HG02840 (cell line): ENCODE data around the gene TRAF7.
"Not testable (repeated sequence)": the region's sequence is repeated elsewhere in the genome, so short reads cannot be mapped to it uniquely, and the experiment has no call there.

ENCODE experiments used
- ATAC-seq: cut with Tn5 transposase; IDR thresholded peaks from one replicate; pipeline ENCODE4 v1.9.1; 2021; ENCODE audit warnings: mild to moderate bottlenecking, moderate library complexity, moderate number of reproducible peaks; ENCODE audit not compliant: unreplicated experiment, low FRiP score

TRAF7 gene

GRCh38 chr16:2196981-2197511, 41.5 kb downstream of the TRAF7 start:
- ATAC-seq, result no peak

DNA sequence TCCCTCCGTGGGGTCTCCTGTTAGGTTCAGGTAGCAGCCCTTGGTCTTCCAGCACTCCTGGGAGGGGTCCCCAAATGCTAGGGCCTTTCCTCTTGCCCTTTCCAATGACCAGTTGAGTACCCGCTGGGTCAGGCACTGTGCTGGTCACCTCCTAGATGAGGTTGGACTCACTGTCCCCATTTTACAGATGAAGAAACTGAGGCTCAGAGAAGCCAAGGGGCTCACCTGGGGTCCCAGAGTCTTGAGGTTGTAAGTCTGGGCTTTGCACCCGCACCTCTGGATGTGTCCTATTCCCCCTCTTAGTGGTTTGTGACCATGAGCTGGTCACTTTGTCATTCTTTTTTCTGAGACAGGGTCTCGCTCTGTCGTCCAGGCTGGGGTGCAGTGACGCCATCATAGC, 42.2 kb downstream of the TRAF7 start:
- no peak for ATAC-seq

GRCh38 chr16:2198283-2198682, 42.7 kb downstream of the TRAF7 start:
- ATAC-seq, result no peak

- no peak for ATAC-seq
These were observed 43.5 kb downstream of the TRAF7 start for GRCh38 chr16:2199095-2199494.

DNA sequence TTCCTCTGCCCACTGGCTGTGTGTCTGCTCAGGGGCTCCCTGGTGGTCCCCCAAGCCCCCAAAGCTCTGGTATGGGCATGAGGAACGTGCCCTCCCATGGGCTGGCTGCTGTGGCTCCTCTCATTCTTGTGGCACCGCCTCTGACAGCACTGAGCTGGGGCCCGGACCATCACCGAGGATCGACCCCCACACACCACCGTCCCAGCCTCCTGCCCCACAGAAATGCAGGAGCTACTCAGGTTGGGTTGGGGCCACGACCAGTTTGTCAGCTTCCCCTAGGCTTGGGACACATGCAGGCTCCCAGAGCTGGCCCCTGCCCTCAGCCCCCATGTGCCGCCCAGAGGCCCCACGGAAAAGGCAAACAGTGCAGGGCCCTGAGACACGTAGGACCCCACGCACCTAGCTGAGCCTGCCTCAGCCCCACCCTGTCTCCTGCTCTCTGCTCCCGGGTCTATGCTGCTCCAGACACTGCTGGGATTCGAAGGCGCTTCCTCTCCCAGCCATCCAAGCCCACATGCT, 44.1 kb downstream of the TRAF7 start:
- ATAC-seq, result no peak

- no peak for ATAC-seq
These were observed 44.7 kb downstream of the TRAF7 start for GRCh38 chr16:2200313-2200712.

- ATAC-seq, result not testable (repeated sequence)
These were observed 47.6 kb downstream of the TRAF7 start for GRCh38 chr16:2203119-2203688.

- no peak for ATAC-seq
These were observed 49.0 kb downstream of the TRAF7 start for GRCh38 chr16:2204416-2205103.

- ATAC-seq, result peak; percentile 81
These were observed 49.8 kb downstream of the TRAF7 start, which contains the start of gene MLST8 for GRCh38 chr16:2205104-2205966. TSS of gene MLST8 (plus strand) at chr16:2205454. CDS start at chr16:2206086, 632 bp downstream.

DNA sequence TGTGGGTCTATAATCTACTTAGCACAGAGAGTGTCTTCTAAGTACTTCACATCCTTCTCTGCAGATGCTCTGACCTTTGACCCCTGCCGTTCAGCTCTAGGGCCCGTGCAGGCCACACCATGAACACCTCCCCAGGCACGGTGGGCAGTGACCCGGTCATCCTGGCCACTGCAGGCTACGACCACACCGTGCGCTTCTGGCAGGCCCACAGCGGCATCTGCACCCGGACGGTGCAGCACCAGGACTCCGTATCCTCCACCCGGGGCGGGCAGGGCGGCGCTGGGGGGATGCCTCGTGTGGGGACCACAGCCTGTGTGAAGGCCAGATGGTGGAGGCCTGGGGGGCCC, 50.4 kb downstream of the TRAF7 start:
- no peak for ATAC-seq

- no peak for ATAC-seq
These were observed 50.8 kb downstream of the TRAF7 start for GRCh38 chr16:2206420-2206779.

- no peak for ATAC-seq
These were observed 51.3 kb downstream of the TRAF7 start for GRCh38 chr16:2206780-2207433.

DNA sequence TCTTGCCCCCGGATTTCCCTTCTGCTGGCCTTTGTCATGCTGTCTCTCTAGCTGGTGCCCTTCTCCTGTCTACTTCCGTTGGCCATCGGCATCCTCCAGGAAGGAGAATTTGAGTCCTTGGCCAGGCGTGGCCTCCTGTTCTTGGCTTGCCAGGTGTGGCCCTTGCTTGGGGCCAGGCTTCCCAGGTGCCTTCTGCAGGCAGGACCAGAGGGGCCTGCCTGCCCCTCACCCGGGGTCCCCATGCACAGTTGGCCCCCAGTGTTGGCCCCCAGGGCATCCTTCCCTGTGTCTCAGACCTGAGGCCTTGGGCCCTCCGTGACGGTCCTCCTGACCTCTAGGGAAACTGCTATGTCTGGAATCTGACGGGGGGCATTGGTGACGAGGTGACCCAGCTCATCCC, 52.3 kb downstream of the TRAF7 start:
- ATAC-seq, result no peak

- no peak for ATAC-seq
These were observed 52.7 kb downstream of the TRAF7 start for GRCh38 chr16:2208308-2208707.

DNA sequence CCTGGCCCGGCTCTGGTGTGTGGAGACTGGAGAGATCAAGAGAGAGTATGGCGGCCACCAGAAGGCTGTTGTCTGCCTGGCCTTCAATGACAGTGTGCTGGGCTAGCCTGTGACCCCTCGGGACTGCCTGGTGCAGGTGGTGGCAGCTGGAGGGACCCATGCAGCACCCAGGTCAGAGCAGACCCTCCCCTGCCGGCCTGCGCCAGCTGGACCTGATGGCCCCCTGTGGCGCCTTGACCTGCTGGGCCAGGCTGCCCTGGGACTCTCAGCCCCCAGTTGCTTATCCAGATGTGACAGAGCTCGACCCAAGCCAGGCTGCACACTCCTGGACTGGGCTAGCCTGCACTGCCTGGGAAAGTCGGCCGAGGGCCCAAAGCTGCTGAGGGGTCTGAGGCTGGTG, 53.2 kb downstream of the TRAF7 start:
- no peak for ATAC-seq

GRCh38 chr16:2209258-2210008, 53.9 kb downstream of the TRAF7 start:
- ATAC-seq, result no peak

DNA sequence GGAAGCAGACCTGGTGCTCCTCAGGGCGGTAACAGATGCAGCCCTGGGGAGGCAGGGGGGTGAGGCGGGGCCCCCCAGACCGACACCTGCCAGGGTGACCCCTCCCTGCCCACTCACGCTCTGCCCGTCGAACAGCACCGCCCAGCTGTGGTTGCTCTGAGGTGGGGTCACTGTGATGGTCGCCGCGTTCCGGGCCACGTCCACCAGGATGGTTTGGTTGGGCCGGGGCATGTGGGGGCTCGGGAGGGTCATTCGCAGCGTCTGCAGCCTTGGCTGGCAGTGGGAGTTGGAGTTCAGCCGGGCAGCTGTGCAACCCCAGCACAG, 54.4 kb downstream of the TRAF7 start:
- no peak for ATAC-seq

DNA sequence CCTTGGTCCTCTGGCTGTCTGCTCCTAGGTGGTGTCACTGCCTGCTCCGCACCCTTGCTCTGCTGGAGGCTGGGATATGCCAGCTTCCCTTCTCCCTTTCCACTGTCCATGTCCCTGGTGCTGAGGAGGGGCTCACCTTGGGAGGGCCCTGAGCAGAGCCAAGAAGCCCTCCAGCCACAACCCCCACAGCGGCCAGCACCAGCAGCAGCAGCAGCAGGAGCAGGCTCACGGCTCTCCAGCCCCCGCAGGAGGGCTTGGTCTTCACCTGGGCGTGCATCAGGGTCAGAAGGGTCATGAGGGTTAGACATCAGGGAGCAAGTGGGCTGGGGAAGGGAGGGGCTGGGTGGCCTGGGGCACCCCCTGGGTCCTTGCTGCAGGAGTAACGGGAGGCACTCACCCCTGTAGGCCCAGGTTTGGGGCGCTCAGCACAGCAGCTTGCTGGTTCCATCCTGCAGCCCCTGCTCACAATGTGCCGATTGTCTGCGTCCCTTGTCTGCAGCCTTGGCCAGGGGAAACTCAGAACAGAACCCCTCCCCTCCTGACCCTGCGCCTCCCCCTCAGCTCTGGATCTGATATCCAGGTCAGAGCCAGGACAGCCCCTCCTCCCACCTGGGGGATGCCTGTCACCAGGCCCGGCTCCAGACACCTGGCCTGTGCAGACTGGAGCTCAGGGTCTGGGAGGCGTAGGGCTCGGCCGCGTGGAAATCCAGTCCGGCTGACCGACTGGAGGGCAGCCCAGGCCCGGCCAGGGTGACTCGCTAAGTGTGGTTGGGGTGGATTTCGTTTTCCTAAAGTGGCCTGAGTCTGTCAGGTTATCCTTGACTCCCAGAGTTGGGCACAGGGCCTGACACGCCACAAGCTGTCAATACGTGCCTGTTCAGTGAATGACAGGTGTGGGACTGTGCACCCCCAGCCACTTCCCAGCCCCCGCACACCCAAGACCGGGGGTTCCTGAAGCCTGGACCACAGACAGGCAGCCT, 55.1 kb downstream of the TRAF7 start, which contains the start of gene BRICD5:
TSS of gene BRICD5 (minus strand) at position 478 of the 980 bp plus-strand sequence. CDS start at position 448, 30 bp downstream.
- ATAC-seq, result no peak

- ATAC-seq, result no peak
These were observed 56.4 kb downstream of the TRAF7 start for GRCh38 chr16:2211923-2212347.
